ENCODE data around the gene ADM5.

The ADM5 gene

DNA sequence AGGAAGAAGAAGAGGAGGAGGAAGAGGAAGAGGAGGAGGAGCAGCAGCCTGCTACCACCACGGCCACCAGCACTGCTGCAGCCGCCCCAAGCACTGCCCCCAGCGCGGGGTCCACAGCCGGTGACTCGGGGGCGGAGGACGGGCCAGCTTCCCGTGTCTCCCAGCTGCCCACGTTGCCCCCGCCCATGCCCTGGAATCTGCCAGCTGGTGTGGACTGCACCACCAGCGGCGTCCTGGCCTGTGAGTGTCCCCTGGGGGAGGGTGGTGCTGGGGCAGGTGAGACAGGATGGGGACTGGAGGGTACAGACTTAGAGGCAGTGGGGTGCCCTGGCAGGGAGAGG is 36.0 kb upstream of the ADM5 start:
- Histone ChIP-seq H3K9me3 (ENCODE audit: control extremely low read depth in 1 of 5, control insufficient read depth in 4 of 5, insufficient read depth in 2 of 5, low read depth in 1 of 5, low read length in 4 of 5) (no peaks in the 10 kb centered on the region), H3K36me3 (ENCODE audit: control insufficient read depth in 4 of 4, insufficient read depth in 4 of 4, low read length in 3 of 4) (peaks cover 15 to 90% (median 58%) of the 10 kb centered on the region in 4 experiments), H3K27me3 (replicated peaks in 2 of 5; ENCODE audit: control insufficient read depth in 4 of 5, insufficient read depth in 5 of 5, low read length in 4 of 5) (no peaks in the 10 kb centered on the region), H3K4me1 (ENCODE audit: control extremely low read depth in 1 of 4, control insufficient read depth in 4 of 4, insufficient read depth in 4 of 4, low read length in 3 of 4) (no peaks in the 10 kb centered on the region), H3K27ac (ENCODE audit: insufficient read depth in 1 of 2, low read depth in 1 of 2, low read length in 2 of 2, poor library complexity in 1 of 2, severe bottlenecking in 2 of 2) (no peak overlapping the region), H3K4me3 (ENCODE audit: control insufficient read depth in 1 of 7, extremely low read depth in 1 of 7, insufficient read depth in 4 of 7, low read depth in 2 of 7, low read length in 6 of 7) (no peak overlapping the region)
- POLR2A ChIA-PET, result no interaction called here
- 97% methylated on average over 11 of the region's 13 CpGs for WGBS (ENCODE audit: insufficient coverage)
- no peak for DNase-seq
- CTCF ChIA-PET, result no interaction called here

GRCh38 chr19:49654581-49654980 is 34.8 kb upstream of the ADM5 start:
- CTCF ChIA-PET, result interaction anchor here (0.7 kb wide), 1 partner anchor 18 kb away, joined by 3 read pairs; no protein-coding TSS in a partner anchor
- Histone ChIP-seq H3K27ac (ENCODE audit: insufficient read depth in 1 of 2, low read depth in 1 of 2, low read length in 2 of 2, poor library complexity in 1 of 2, severe bottlenecking in 2 of 2) (no peak overlapping the region), H3K36me3 (ENCODE audit: control insufficient read depth in 4 of 4, insufficient read depth in 4 of 4, low read length in 3 of 4) (peaks cover 19 to 94% (median 64%) of the 10 kb centered on the region in 4 experiments), H3K9me3 (ENCODE audit: control extremely low read depth in 1 of 5, control insufficient read depth in 4 of 5, insufficient read depth in 2 of 5, low read depth in 1 of 5, low read length in 4 of 5) (no peaks in the 10 kb centered on the region), H3K27me3 (replicated peaks in 2 of 5; ENCODE audit: control insufficient read depth in 4 of 5, insufficient read depth in 5 of 5, low read length in 4 of 5) (no peaks in the 10 kb centered on the region), H3K4me3 (ENCODE audit: control insufficient read depth in 1 of 7, extremely low read depth in 1 of 7, insufficient read depth in 4 of 7, low read depth in 2 of 7, low read length in 6 of 7) (no peak overlapping the region), H3K4me1 (ENCODE audit: control extremely low read depth in 1 of 4, control insufficient read depth in 4 of 4, insufficient read depth in 4 of 4, low read length in 3 of 4) (no peaks in the 10 kb centered on the region)
- POLR2A ChIA-PET, result no interaction called here
- DNase-seq, result no peak
- WGBS (ENCODE audit: insufficient coverage), result 97% methylated on average over 5 of the region's 10 CpGs

DNA sequence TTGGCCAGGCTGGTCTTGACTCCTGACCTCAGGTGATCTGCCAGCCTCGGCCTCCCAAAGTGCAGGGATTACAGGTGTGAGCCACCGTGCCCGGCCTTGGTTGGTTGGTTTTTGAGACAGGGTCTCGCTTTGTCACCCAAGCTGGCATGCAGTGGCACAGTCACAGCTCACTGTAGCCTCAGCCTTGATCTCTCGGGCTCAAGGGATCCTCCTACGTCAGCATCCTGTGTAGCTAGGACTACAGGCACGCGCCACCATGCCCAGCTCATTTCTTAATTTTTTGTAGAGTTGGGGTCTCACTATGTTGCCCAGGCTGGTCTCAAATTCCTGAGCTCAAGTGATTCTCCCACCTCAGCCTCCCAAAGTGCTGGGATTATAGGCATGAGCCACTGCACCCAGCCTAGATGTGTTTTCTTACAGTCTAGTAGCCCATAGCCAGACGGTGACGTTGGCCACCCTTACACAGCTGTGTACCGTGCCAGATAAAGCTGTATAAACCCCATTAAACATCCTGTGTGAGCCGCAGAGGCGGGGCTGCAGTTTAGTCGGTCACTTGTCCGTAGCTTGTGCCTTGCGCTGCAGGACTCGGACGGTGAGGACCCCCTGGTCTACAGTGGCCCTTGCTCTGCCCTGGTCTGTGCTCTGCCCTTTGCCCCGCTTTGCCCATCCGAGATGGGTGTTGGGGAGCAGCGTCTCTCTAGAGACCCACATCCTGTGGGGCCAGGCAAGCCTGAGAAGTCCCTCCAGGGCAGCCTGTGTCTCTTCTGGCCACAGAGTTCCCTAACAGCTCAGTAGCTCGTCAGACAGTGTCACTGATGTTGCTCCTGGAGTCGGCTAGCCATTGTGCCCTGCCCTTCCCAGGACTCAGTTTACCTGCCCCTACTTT is 33.6 kb upstream of the ADM5 start:
- Histone ChIP-seq H3K4me3 (ENCODE audit: control insufficient read depth in 1 of 7, extremely low read depth in 1 of 7, insufficient read depth in 4 of 7, low read depth in 2 of 7, low read length in 6 of 7) (no peak overlapping the region), H3K27me3 (replicated peaks in 2 of 5; ENCODE audit: control insufficient read depth in 4 of 5, insufficient read depth in 5 of 5, low read length in 4 of 5) (no peaks in the 10 kb centered on the region), H3K27ac (ENCODE audit: insufficient read depth in 1 of 2, low read depth in 1 of 2, low read length in 2 of 2, poor library complexity in 1 of 2, severe bottlenecking in 2 of 2) (no peak overlapping the region), H3K4me1 (ENCODE audit: control extremely low read depth in 1 of 4, control insufficient read depth in 4 of 4, insufficient read depth in 4 of 4, low read length in 3 of 4) (no peaks in the 10 kb centered on the region), H3K36me3 (ENCODE audit: control insufficient read depth in 4 of 4, insufficient read depth in 4 of 4, low read length in 3 of 4) (peaks cover 19 to 95% (median 67%) of the 10 kb centered on the region in 4 experiments), H3K9me3 (ENCODE audit: control extremely low read depth in 1 of 5, control insufficient read depth in 4 of 5, insufficient read depth in 2 of 5, low read depth in 1 of 5, low read length in 4 of 5) (no peaks in the 10 kb centered on the region)
- DNase-seq, result no peak
- 93% methylated on average over 23 of the region's 23 CpGs for WGBS (ENCODE audit: insufficient coverage)
- ChIA-PET POLR2A (interaction anchor here (1.1 kb wide), 1 partner anchor 13 kb away, joined by 4 read pairs; the partner anchor contains the start of gene SCAF1), CTCF (interaction anchor here (0.9 to 3.0 kb wide), 4 partner anchors 9 to 21 kb away, joined by 3 to 15 read pairs (median 6); partner anchors contain the start of genes BCL2L12, IRF3 and PRMT1)

DNA sequence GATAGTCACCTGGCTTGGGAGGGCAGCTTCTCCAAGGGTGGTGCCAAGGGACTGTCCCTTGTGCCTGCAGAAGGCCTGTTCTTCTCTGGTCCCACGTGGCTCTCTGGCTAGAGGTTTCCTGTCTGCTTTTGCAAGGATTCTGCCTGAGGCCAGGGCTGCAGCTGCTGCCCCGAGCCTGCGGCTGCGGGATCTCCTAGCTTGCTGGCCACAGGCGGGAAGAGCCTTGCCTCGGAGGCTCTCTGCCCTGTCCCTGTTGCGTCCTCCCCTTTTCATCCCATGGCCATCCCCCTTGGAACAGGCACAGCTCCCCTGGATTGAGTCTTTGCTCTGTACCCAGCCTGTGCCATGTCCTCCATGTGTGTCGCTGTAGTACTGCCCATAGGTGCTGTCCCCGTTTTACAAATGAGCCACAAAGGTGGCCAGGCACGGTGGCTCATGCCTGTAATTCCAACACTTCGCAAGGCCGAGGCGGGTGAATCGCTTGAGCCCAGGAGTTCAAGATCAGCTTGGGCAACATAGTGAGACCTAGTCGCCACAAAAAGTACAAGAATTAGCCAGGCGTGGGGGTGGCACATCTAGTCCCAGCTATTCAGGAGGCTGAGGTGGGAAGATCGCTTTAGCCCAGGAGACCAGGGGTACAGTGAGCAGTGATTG is 32.8 kb upstream of the ADM5 start:
- POLR2A ChIA-PET, result no interaction called here
- Histone ChIP-seq H3K9me3 (ENCODE audit: control extremely low read depth in 1 of 5, control insufficient read depth in 4 of 5, insufficient read depth in 2 of 5, low read depth in 1 of 5, low read length in 4 of 5) (no peaks in the 10 kb centered on the region), H3K4me1 (ENCODE audit: control extremely low read depth in 1 of 4, control insufficient read depth in 4 of 4, insufficient read depth in 4 of 4, low read length in 3 of 4) (no peaks in the 10 kb centered on the region), H3K27ac (ENCODE audit: insufficient read depth in 1 of 2, low read depth in 1 of 2, low read length in 2 of 2, poor library complexity in 1 of 2, severe bottlenecking in 2 of 2) (no peak overlapping the region), H3K27me3 (replicated peaks in 2 of 5; ENCODE audit: control insufficient read depth in 4 of 5, insufficient read depth in 5 of 5, low read length in 4 of 5) (no peaks in the 10 kb centered on the region), H3K4me3 (ENCODE audit: control insufficient read depth in 1 of 7, extremely low read depth in 1 of 7, insufficient read depth in 4 of 7, low read depth in 2 of 7, low read length in 6 of 7) (no peak overlapping the region), H3K36me3 (ENCODE audit: control insufficient read depth in 4 of 4, insufficient read depth in 4 of 4, low read length in 3 of 4) (peaks cover 23 to 93% (median 68%) of the 10 kb centered on the region in 4 experiments)
- DNase-seq, result no peak
- CTCF ChIA-PET, result interaction anchor here (0.9 to 3.0 kb wide), 5 partner anchors 9 to 20 kb away, joined by 3 to 15 read pairs (median 5); partner anchors contain the start of genes BCL2L12, IRF3 and PRMT1
- 94% methylated on average over 13 of the region's 17 CpGs for WGBS (ENCODE audit: insufficient coverage)

- DNase-seq, result no peak
- H3K27ac ChIP-seq (ENCODE audit: insufficient read depth in 1 of 2, low read depth in 1 of 2, low read length in 2 of 2, poor library complexity in 1 of 2, severe bottlenecking in 2 of 2), result no peak overlapping the region
- H3K36me3 ChIP-seq (ENCODE audit: control insufficient read depth in 4 of 4, insufficient read depth in 4 of 4, low read length in 3 of 4), result peaks cover 28 to 94% (median 72%) of the 10 kb centered on the region in 4 experiments
- no peaks in the 10 kb centered on the region for H3K4me1 ChIP-seq (ENCODE audit: control extremely low read depth in 1 of 4, control insufficient read depth in 4 of 4, insufficient read depth in 4 of 4, low read length in 3 of 4)
- ChIA-PET POLR2A (no interaction called here), CTCF (interaction anchor here (0.6 to 3.0 kb wide), 5 partner anchors 8 to 14 kb away, joined by 3 to 15 read pairs (median 3); partner anchors contain the start of genes BCL2L12 and IRF3)
- no peaks in the 10 kb centered on the region for H3K27me3 ChIP-seq (replicated peaks in 2 of 5; ENCODE audit: control insufficient read depth in 4 of 5, insufficient read depth in 5 of 5, low read length in 4 of 5)
- 96% methylated on average over 17 of the region's 22 CpGs for WGBS (ENCODE audit: insufficient coverage)
- H3K4me3 ChIP-seq (ENCODE audit: control insufficient read depth in 1 of 7, extremely low read depth in 1 of 7, insufficient read depth in 4 of 7, low read depth in 2 of 7, low read length in 6 of 7), result no peak overlapping the region
- H3K9me3 ChIP-seq (ENCODE audit: control extremely low read depth in 1 of 5, control insufficient read depth in 4 of 5, insufficient read depth in 2 of 5, low read depth in 1 of 5, low read length in 4 of 5), result no peaks in the 10 kb centered on the region
These were observed 31.8 kb upstream of the ADM5 start for GRCh38 chr19:49657493-49658138.

DNA sequence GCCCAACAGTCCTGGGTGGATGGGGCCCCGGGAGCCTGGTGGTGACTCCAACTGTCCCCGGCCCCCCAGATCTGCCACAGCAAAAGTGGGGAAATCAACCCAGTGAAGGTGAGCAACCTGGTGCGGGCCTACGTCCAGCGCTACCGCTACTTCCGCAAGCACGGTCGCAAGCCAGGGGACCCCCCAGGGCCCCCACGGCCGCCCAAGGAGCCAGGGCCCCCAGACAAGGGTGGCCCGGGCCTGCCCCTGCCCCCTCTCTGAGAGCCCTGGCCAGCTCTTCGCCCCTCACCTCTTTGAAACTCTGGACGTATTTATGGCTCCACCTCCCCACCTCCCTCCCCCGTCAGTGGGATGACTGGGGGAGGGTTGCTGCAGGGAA is 31.3 kb upstream of the ADM5 start:
- H3K36me3 ChIP-seq (ENCODE audit: control insufficient read depth in 4 of 4, insufficient read depth in 4 of 4, low read length in 3 of 4), result peaks cover 29 to 94% (median 73%) of the 10 kb centered on the region in 4 experiments
- no peak overlapping the region for H3K4me3 ChIP-seq (ENCODE audit: control insufficient read depth in 1 of 7, extremely low read depth in 1 of 7, insufficient read depth in 4 of 7, low read depth in 2 of 7, low read length in 6 of 7)
- DNase-seq, result no peak
- 97% methylated on average over 11 of the region's 15 CpGs for WGBS (ENCODE audit: insufficient coverage)
- ChIA-PET POLR2A (no interaction called here), CTCF (interaction anchor here (0.6 to 3.0 kb wide), 4 partner anchors 8 to 14 kb away, joined by 3 to 15 read pairs (median 4); no protein-coding TSS in a partner anchor)
- no peaks in the 10 kb centered on the region for H3K27me3 ChIP-seq (replicated peaks in 2 of 5; ENCODE audit: control insufficient read depth in 4 of 5, insufficient read depth in 5 of 5, low read length in 4 of 5)
- no peaks in the 10 kb centered on the region for H3K9me3 ChIP-seq (ENCODE audit: control extremely low read depth in 1 of 5, control insufficient read depth in 4 of 5, insufficient read depth in 2 of 5, low read depth in 1 of 5, low read length in 4 of 5)
- peaks cover 0 to 2% (median under 1%) of the 10 kb centered on the region in 4 experiments for H3K4me1 ChIP-seq (ENCODE audit: control extremely low read depth in 1 of 4, control insufficient read depth in 4 of 4, insufficient read depth in 4 of 4, low read length in 3 of 4)
- H3K27ac ChIP-seq (ENCODE audit: insufficient read depth in 1 of 2, low read depth in 1 of 2, low read length in 2 of 2, poor library complexity in 1 of 2, severe bottlenecking in 2 of 2), result no peak overlapping the region

Data from common myeloid progenitor, CD34-positive (primary cell).